SK-N-SH (cell line): ENCODE measurements around the gene NRBP1.

Source experiments
- CTCF ChIP-seq: fragments of 200-600 bp; sonication (generic); IDR thresholded peaks from 2 replicates; pipeline ENCODE4 v1.6.1; 2017; ENCODE audit warnings: antibody characterized with exemption, mild to moderate bottlenecking, moderate library complexity
- EP300 ChIP-seq, 2 experiments: IDR thresholded peaks; 2 replicates each; pipeline versions ENCODE4 v1.4.0 to v1.6.1; 2012; ENCODE audit warnings: borderline replicate concordance in 1 of 2, low read depth in 1 of 2, low read length in 1 of 2
- GATA2 ChIP-seq: sonication (generic); formaldehyde crosslinking; IDR thresholded peaks from 2 replicates; pipeline ENCODE4 v1.5.0; 2020; ENCODE audit warnings: mild to moderate bottlenecking, missing genetic modification reagents
- MAX ChIP-seq: IDR thresholded peaks from 2 replicates; pipeline ENCODE4 v1.4.0; 2012; ENCODE audit warnings: low read depth
- POLR2AphosphoS5 ChIP-seq: IDR thresholded peaks from 2 replicates; pipeline ENCODE4 v1.6.1; 2012; ENCODE audit warnings: low read depth, low read length
- RAD21 ChIP-seq: IDR thresholded peaks from 2 replicates; pipeline ENCODE4 v1.6.1; 2012; ENCODE audit warnings: mild to moderate bottlenecking, low read length
- SIN3A ChIP-seq: IDR thresholded peaks from 2 replicates; pipeline ENCODE4 v1.6.1; 2012; ENCODE audit warnings: low read depth, mild to moderate bottlenecking, low read length, moderate library complexity, borderline replicate concordance
- TAF1 ChIP-seq: IDR thresholded peaks from 2 replicates; pipeline ENCODE4 v1.6.1; 2012; ENCODE audit warnings: low read depth, mild to moderate bottlenecking, low read length, moderate library complexity, borderline replicate concordance
- TCF12 ChIP-seq: IDR thresholded peaks from 2 replicates; pipeline ENCODE4 v1.4.0; 2012
- TEAD4 ChIP-seq: IDR thresholded peaks from 2 replicates; pipeline ENCODE4 v1.4.0; 2012; ENCODE audit warnings: mild to moderate bottlenecking, borderline replicate concordance; ENCODE audit not compliant: insufficient read depth
- TF ChIP-seq, protein P1 (sequence below): fragments of 150-350 bp; IDR thresholded peaks from 2 replicates; pipeline ENCODE4 v1.6.1; 2016; ENCODE audit warnings: mild to moderate bottlenecking, low read depth, low read length

DNA sequence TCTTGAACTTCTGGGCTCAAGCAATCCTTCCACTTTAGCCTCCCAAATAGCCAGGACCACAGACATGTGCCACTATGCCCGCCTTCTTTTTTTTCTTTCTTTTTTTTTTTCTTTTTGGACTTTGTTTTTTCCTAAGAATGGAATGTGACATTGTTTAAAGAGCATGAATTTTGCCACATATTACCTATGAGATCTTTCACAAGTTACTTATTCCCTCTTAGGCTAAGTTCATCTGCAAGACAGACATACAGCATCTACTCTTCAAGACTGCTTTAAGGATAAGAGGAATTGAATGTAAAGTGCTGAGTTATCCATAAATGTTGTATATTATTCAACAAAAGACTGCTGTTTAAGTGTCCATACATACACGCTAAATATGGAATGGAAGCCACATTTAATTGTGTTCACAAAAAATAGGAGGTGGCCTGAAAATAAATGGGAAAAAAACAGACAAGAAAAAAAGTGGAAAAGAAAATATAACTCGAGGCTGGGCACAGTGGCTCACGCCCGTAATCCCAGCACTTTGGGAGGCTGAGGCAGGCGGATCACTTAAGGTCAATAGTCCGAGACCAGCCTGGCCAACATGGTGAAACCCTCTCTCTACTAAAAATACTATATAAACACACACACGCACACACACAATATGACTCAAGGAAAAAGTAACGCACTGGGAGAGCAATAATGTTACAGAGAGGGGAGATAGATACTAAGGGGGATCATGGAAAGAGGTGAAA, 15.8 kb upstream of the NRBP1 start:
- TF ChIP-seq TCF12 (no peak), MAX (no peak), EP300 (IDR thresholded peaks at IDR 0.05; ENCODE audit: borderline replicate concordance in 1 of 2, low read depth in 1 of 2, low read length in 1 of 2) (no peak), CTCF (no peak), TAF1 (no peak), RAD21 (no peak), POLR2AphosphoS5 (no peak), TEAD4 (no peak), GATA2 (CRISPR knock-in tag) (no peak), SIN3A (no peak)
- TF ChIP-seq, protein P1, sequence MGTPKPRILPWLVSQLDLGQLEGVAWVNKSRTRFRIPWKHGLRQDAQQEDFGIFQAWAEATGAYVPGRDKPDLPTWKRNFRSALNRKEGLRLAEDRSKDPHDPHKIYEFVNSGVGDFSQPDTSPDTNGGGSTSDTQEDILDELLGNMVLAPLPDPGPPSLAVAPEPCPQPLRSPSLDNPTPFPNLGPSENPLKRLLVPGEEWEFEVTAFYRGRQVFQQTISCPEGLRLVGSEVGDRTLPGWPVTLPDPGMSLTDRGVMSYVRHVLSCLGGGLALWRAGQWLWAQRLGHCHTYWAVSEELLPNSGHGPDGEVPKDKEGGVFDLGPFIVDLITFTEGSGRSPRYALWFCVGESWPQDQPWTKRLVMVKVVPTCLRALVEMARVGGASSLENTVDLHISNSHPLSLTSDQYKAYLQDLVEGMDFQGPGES: no peak
